ENCODE data around the gene ABTB2. TPM values are rescaled to one million over a fixed set of nuclear protein-coding genes. Genes with fewer than 3 reads are reported as not detected.

ABTB2 gene
- total RNA-seq, 1 donor from 2014 or later, result 3.1 TPM

GRCh38 chr11:34191578-34191977, 166.2 kb downstream of the ABTB2 start:
- Mint-ChIP-seq H3K4me1 (peaks cover 18% of the 10 kb centered on the region), H3K9me3 (no peaks in the 10 kb centered on the region), H3K27me3 (ENCODE audit: low read depth) (no peaks in the 10 kb centered on the region), H3K27ac (no peak overlapping the region), H3K4me3 (no peak overlapping the region), H3K36me3 (no peaks in the 10 kb centered on the region)
- no peak for TF ChIP-seq CTCF (IDR thresholded peaks at IDR 0.05; ENCODE audit: unreplicated experiment)
- no peak for DNase-seq (ENCODE audit: low spot score in 2 of 2, unreplicated experiment in 2 of 2)

GRCh38 chr11:34190192-34191139, 167.3 kb downstream of the ABTB2 start:
- no peak for DNase-seq (ENCODE audit: low spot score in 2 of 2, unreplicated experiment in 2 of 2)
- no peak for TF ChIP-seq CTCF (IDR thresholded peaks at IDR 0.05; ENCODE audit: unreplicated experiment)
- Mint-ChIP-seq H3K4me3 (no peak overlapping the region), H3K27ac (no peak overlapping the region), H3K27me3 (ENCODE audit: low read depth) (no peaks in the 10 kb centered on the region), H3K36me3 (no peaks in the 10 kb centered on the region), H3K9me3 (no peaks in the 10 kb centered on the region), H3K4me1 (peaks cover 27% of the 10 kb centered on the region)

GRCh38 chr11:34189191-34189590, 168.6 kb downstream of the ABTB2 start:
- DNase-seq (ENCODE audit: low spot score in 2 of 2, unreplicated experiment in 2 of 2), result no peak
- Mint-ChIP-seq H3K27ac (no peak overlapping the region), H3K9me3 (no peaks in the 10 kb centered on the region), H3K4me3 (no peak overlapping the region), H3K27me3 (ENCODE audit: low read depth) (no peaks in the 10 kb centered on the region), H3K36me3 (no peaks in the 10 kb centered on the region), H3K4me1 (peaks cover 28% of the 10 kb centered on the region)
- TF ChIP-seq CTCF (IDR thresholded peaks at IDR 0.05; ENCODE audit: unreplicated experiment), result no peak

GRCh38 chr11:34188181-34188580, 169.6 kb downstream of the ABTB2 start:
- no peak for TF ChIP-seq CTCF (IDR thresholded peaks at IDR 0.05; ENCODE audit: unreplicated experiment)
- no peak for DNase-seq (ENCODE audit: low spot score in 2 of 2, unreplicated experiment in 2 of 2)
- H3K27ac Mint-ChIP-seq, result no peak overlapping the region
- no peak overlapping the region for H3K4me3 Mint-ChIP-seq
- H3K27me3 Mint-ChIP-seq (ENCODE audit: low read depth), result no peaks in the 10 kb centered on the region
- H3K4me1 Mint-ChIP-seq, result peaks cover 28% of the 10 kb centered on the region
- no peaks in the 10 kb centered on the region for H3K9me3 Mint-ChIP-seq
- no peaks in the 10 kb centered on the region for H3K36me3 Mint-ChIP-seq

- Mint-ChIP-seq H3K27me3 (ENCODE audit: low read depth) (no peaks in the 10 kb centered on the region), H3K4me1 (peaks cover 28% of the 10 kb centered on the region), H3K27ac (no peak overlapping the region), H3K4me3 (no peak overlapping the region), H3K9me3 (no peaks in the 10 kb centered on the region), H3K36me3 (no peaks in the 10 kb centered on the region)
- no peak for TF ChIP-seq CTCF (IDR thresholded peaks at IDR 0.05; ENCODE audit: unreplicated experiment)
- no peak for DNase-seq (ENCODE audit: low spot score in 2 of 2, unreplicated experiment in 2 of 2)
Measured at GRCh38 chr11:34185926-34186841, 171.6 kb downstream of the ABTB2 start.
